Naive B cell (primary cell): ENCODE results near the gene NR5A1. TPM values are rescaled to one million over a fixed set of nuclear protein-coding genes. Genes with fewer than 3 reads are reported as not detected.

Experiments used
- ATAC-seq, 2 donors: fragments of 150-1000 bp; cut with Tn5 transposase; 2 replicates each; pipeline ENCODE4 v1.10.0; 2021; ENCODE audit warnings: low read depth in 2 of 2, mild to moderate bottlenecking in 2 of 2, moderate library complexity in 2 of 2
- DNase-seq: peaks from one replicate; pipeline ENCODE4 v3.0.0; 2022
- H3K27ac Mint-ChIP-seq, 6 donors: one replicate each; pipeline ENCODE4 v1.8.0; 2020 to 2022; ENCODE audit warnings: mild to moderate bottlenecking in 6 of 6, mixed read lengths in 6 of 6, moderate library complexity in 5 of 6, inconsistent platforms in 2 of 6
- H3K27me3 Mint-ChIP-seq, 3 donors: one replicate each; pipeline ENCODE4 v1.8.0; 2021 to 2022; ENCODE audit warnings: mixed read lengths in 3 of 3, mild to moderate bottlenecking in 1 of 3
- H3K36me3 Mint-ChIP-seq, 2 donors: one replicate each; pipeline ENCODE4 v1.8.0; 2020 to 2022; ENCODE audit warnings: mixed read lengths in 2 of 2, inconsistent platforms in 1 of 2, mild to moderate bottlenecking in 1 of 2
- H3K4me1 Mint-ChIP-seq, 3 donors: one replicate each; pipeline ENCODE4 v1.8.0; 2020 to 2022; ENCODE audit warnings: mixed read lengths in 3 of 3, inconsistent platforms in 1 of 3, mild to moderate bottlenecking in 1 of 3, moderate library complexity in 1 of 3
- H3K4me3 Mint-ChIP-seq, 8 donors: one replicate each; pipeline ENCODE4 v1.8.0; 2020 to 2022; ENCODE audit warnings: mild to moderate bottlenecking in 8 of 8, mixed read lengths in 8 of 8, moderate library complexity in 8 of 8, inconsistent platforms in 2 of 8
- H3K9me3 Mint-ChIP-seq, 7 donors: one replicate each; pipeline ENCODE4 v1.8.0; 2020 to 2022; ENCODE audit warnings: mixed read lengths in 7 of 7, mild to moderate bottlenecking in 5 of 7, inconsistent platforms in 2 of 7, moderate library complexity in 1 of 7
- polyA plus RNA-seq, 6 donors: library from polyadenylated mRNA; unstranded; fragments of 300-500 nt; fragmentation: Illumina TruSeq; gene quantifications; one replicate each; pipeline ENCODE4 v1.2.3, GENCODE V29; 2021; ENCODE audit warnings: low read depth in 6 of 6

The NR5A1 gene
- polyA plus RNA-seq, 6 donors from 2014 or later = not detected

DNA sequence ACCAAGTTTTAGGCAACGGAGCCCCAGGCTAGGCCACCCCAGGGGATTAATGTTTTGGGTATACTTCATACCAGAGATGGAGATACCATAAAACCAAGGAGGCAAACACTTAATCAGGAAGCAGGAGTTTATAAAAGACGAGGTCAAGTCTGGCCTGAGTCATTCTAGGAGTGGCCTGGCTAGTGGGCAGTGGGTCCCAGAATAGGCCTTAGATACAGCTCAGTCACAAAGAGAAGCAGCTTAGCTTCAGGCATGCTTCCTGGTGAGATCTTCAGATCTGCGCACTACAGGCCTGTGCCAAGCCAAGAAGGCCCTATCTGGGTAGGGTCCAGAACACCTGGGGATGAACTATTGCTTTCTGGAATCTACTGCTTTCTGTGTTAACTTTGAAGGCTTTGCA, 20.6 kb upstream of the NR5A1 start:
- no peak for DNase-seq
- no peak overlapping the region for H3K4me3 Mint-ChIP-seq
- H3K27me3 Mint-ChIP-seq = no peaks in the 10 kb centered on the region
- no peaks in the 10 kb centered on the region for H3K4me1 Mint-ChIP-seq
- no peak for ATAC-seq
- H3K9me3 Mint-ChIP-seq = no peaks in the 10 kb centered on the region
- no peak overlapping the region for H3K27ac Mint-ChIP-seq
- no peaks in the 10 kb centered on the region for H3K36me3 Mint-ChIP-seq

DNA sequence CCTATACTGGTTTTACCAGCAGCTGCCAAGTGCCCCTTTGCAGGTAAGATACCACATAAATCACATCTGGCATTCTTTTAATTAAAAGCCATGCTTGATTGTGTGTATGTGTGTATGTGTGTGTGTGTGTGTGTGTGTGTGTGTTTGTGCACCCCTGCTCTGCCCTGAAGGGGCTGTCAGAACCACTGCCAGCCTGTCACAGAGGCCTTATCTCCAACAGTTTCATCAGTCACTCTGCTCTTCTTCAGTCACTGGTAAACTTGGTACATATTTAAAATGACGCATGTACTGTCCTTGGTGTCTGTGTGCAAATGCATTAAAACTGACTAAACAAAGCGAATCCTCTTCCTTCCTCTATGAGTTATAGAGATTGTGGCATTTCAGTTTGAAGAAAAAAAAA, 19.0 kb upstream of the NR5A1 start:
- Mint-ChIP-seq H3K4me3 (no peak overlapping the region), H3K36me3 (no peaks in the 10 kb centered on the region), H3K27ac (no peak overlapping the region), H3K27me3 (no peaks in the 10 kb centered on the region), H3K9me3 (no peaks in the 10 kb centered on the region), H3K4me1 (no peaks in the 10 kb centered on the region)
- ATAC-seq (no peak), DNase-seq (no peak)

DNA sequence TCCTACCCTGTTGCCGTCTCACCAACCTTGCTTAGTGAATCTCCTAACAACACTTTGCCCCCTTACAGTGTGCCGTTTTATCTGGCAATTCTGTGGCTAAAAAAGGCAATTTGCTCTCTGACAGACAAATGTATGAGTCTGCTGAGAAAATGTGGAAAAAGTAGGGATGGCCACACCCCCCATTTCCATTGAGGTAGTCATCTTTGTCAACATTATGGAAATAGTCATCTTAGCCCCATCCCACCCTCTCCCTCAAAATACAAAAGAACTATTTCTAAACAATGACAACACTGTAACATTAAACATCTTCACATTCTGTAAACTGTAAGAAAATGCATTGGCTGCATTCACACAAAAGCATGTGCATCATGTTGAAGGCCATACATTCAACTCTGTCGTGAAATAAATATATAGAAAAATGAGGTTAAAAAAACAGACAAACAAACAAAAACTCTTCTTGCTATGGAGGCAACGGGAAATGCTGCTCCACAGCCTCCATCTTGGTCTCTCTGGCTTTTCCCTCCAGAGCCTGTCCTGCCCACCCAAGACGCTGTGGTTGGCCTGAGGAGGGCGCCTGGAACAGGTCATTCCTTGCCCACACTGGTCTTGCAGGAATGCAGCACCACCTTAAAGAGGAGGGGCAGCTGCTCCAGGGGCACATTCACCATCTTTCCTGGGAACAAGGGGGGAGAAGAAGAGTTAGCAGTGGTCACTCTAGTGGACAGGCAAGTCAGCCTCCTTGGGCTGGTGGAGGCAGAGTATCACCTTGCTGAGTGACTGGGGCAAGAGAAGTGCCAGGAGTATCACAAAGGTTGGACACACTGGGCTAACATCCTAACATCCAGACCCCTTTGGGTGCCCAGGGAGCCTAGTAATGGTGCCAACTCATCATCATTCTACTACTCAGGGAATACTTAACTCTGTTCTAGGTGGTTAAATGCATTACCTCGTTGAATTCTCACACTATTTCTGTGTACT, 15.2 kb upstream of the NR5A1 start:
- peaks cover 0 to 3% of the 10 kb centered on the region in 2 donors for H3K36me3 Mint-ChIP-seq
- no peaks in the 10 kb centered on the region for H3K9me3 Mint-ChIP-seq
- H3K4me1 Mint-ChIP-seq = no peaks in the 10 kb centered on the region
- ATAC-seq (no peak), DNase-seq (no peak)
- no peaks in the 10 kb centered on the region for H3K27me3 Mint-ChIP-seq
- H3K4me3 Mint-ChIP-seq = no peak overlapping the region
- no peak overlapping the region for H3K27ac Mint-ChIP-seq

DNA sequence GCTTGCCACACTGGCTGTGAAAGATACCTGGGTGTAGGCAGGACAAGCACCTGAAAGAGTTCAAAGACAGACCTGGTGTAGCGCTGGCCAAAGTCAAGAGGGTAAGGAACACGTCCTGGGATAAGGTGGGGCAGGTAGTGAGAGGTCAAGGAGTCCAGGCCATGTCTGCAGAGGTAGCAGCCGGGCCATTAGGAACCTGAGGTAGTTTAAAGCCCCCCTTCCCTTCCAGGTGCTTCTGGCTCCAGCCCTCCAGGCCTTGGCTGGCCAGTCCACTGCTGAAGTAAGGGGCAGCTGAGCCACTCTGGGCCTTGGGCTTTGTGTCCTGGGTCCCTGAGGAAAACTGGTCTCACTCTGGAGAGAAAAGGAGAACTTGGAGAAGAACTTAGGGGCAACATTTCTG, 13.9 kb upstream of the NR5A1 start:
- no peaks in the 10 kb centered on the region for H3K27me3 Mint-ChIP-seq
- H3K27ac Mint-ChIP-seq = no peak overlapping the region
- no peaks in the 10 kb centered on the region for H3K4me1 Mint-ChIP-seq
- ATAC-seq (no peak), DNase-seq (no peak)
- H3K4me3 Mint-ChIP-seq = no peak overlapping the region
- H3K36me3 Mint-ChIP-seq = peaks cover 0 to 3% of the 10 kb centered on the region in 2 donors
- H3K9me3 Mint-ChIP-seq = no peaks in the 10 kb centered on the region

DNA sequence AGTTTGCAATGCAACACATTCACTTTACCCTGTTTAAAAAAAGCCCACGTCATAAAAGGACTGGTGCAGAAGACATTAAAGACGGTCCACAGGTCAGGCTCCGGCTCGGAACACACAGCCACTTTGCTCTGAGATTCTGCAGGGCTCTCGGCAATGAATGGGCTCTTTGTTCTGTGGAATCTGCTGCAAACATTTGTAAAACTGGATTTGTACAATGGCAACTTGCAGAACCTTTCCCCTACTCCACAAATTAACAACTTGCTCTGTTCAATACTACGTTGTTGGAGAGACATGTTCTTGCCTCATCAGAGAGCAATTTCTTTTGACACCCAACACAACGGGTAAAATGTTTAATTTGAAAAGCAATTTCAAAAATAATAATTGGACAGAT, 13.0 kb upstream of the NR5A1 start:
- Mint-ChIP-seq H3K4me3 (no peak overlapping the region), H3K9me3 (no peaks in the 10 kb centered on the region), H3K27ac (no peak overlapping the region), H3K4me1 (no peaks in the 10 kb centered on the region), H3K27me3 (no peaks in the 10 kb centered on the region), H3K36me3 (peaks cover 0 to 3% of the 10 kb centered on the region in 2 donors)
- DNase-seq = no peak
- no peak for ATAC-seq

DNA sequence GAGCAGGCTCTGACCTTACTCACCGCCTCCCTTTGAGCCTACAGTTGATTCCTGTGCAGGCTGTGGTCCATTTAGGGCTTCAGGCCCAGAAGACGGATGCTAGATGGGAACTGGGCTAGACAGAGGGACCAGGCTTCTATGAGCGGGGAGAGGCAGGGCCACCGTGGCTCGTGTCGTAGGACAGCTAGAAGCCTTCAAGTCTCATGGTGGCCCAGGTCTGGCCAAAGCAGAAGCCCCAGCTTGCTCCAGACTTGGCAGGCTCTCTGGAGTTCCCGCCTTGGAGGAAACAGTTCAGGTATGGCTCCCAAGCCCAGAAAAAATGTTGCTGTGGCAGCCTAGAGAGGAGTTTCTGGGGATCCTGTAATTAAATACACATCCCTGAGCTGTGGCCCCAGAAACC, 10.9 kb upstream of the NR5A1 start:
- peaks cover 0 to 2% (median 0%) of the 10 kb centered on the region in 3 donors for H3K4me1 Mint-ChIP-seq
- no peak overlapping the region for H3K27ac Mint-ChIP-seq
- peaks cover 0 to 3% of the 10 kb centered on the region in 2 donors for H3K36me3 Mint-ChIP-seq

DNA sequence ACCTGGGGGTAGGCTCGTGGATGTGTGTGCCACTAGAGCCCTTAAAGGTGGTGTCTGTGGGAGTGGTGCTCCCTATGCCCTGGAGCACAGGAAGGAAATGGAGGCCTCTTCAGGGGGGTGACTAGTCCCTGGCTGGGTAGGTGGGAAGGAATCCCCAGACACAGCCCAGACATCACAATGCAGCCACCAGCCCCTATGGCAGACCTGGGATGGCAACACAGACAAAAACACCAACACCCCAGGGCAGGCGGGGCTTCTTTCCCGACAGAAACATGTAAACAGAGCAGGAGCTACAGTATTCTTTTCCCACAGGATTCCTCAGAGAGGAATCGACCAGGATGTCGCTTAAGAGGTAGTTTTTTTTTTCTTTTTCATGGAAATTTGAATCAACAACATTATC, 10.4 kb upstream of the NR5A1 start:
- Mint-ChIP-seq H3K27me3 (peaks cover 4 to 8% (median 6%) of the 10 kb centered on the region in 3 donors), H3K27ac (peak overlapping the region in 1 of 6 donors; percentile 45), H3K4me3 (no peak overlapping the region), H3K36me3 (peaks cover 0 to 3% of the 10 kb centered on the region in 2 donors), H3K9me3 (no peaks in the 10 kb centered on the region), H3K4me1 (peaks cover 0 to 4% (median 0%) of the 10 kb centered on the region in 3 donors)
- ATAC-seq (no peak), DNase-seq (no peak)

More for the DNA sequence above, 10.9 kb upstream of the NR5A1 start:
- no peak for ATAC-seq
- Mint-ChIP-seq H3K27me3 (peaks cover 2 to 4% (median 3%) of the 10 kb centered on the region in 3 donors), H3K4me3 (no peak overlapping the region), H3K9me3 (no peaks in the 10 kb centered on the region)
- DNase-seq = no peak

DNA sequence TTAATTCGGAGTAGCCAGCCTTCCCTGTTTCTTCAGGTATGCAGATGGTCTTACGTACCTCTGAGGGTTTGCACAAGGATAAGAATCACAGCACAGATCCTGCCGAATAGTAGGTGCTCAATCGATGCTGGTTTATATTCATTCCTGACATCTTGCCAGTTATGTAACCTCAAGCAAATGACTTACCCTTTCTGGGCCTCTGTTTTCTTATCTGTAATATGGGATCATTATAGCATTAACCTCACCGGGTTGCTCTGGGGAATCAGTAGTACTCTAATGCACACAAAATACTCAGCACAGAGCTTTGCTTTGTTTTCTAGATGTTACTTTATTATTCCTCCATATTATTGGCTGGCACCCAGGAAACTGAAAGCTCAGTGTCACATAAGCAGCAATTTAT, 7.7 kb upstream of the NR5A1 start:
- Mint-ChIP-seq H3K27me3 (peaks cover 4 to 32% (median 26%) of the 10 kb centered on the region in 3 donors), H3K4me1 (peaks cover 2 to 9% (median 7%) of the 10 kb centered on the region in 3 donors), H3K27ac (no peak overlapping the region), H3K9me3 (no peaks in the 10 kb centered on the region), H3K36me3 (no peaks in the 10 kb centered on the region), H3K4me3 (no peak overlapping the region)
- ATAC-seq (no peak), DNase-seq (no peak)

DNA sequence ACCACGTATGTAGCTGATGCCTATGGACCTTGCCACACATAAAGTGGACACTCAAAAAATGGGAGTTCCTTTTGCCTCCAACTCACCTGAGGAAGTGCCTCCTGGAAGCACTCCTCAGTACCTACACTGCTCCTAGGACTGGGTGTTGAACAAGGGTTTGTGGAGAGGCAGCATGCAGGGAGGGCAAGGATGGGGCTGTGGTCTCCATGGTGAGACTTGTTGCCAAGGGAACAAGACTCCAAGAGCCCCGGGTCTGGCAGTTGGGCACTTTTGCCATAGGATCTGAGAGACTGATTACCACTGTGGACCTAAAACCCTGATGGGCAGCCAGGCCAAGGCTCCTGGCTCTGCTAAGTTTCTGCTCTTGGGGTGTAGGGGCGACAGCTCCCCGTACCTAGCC, 6.9 kb upstream of the NR5A1 start:
- Mint-ChIP-seq H3K4me1 (peaks cover 2 to 9% (median 7%) of the 10 kb centered on the region in 3 donors), H3K36me3 (no peaks in the 10 kb centered on the region), H3K27me3 (peaks cover 4 to 32% (median 26%) of the 10 kb centered on the region in 3 donors), H3K4me3 (no peak overlapping the region), H3K27ac (no peak overlapping the region), H3K9me3 (no peaks in the 10 kb centered on the region)
- no peak for DNase-seq
- no peak for ATAC-seq

DNA sequence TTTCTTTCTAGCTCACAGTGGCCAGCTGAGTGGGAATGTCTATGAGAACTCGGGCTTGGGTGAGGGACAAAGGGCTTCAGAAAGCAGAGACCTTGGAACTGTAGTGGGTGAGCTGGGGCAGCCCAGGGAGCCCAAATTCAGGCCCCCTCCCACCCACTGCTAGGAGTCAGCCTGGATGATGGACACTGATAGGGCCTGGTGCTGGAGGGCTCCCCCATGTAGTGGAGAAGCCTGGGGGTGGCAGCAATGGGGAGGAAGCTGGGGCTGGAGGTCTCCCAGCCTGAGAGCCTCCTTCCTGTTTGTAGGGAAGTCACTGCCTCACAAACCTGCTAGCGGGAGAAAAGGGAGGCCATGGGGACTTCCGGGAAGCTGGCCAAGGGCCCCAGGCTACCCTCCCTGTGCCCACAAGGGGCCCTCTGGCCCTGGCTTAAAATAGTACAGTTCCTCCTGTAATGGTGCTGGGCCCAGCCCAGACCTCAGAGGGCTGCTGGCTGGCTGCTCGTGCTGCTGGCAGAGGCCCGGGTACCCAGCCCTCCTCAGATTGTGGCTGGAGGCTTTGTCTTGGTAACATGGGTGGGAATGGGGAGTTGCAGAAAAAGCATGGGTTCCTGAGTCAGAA, 6.3 kb upstream of the NR5A1 start:
- H3K4me3 Mint-ChIP-seq = no peak overlapping the region
- H3K9me3 Mint-ChIP-seq = no peaks in the 10 kb centered on the region
- peaks cover 4 to 32% (median 26%) of the 10 kb centered on the region in 3 donors for H3K27me3 Mint-ChIP-seq
- ATAC-seq (no peak), DNase-seq (no peak)
- no peaks in the 10 kb centered on the region for H3K36me3 Mint-ChIP-seq
- H3K4me1 Mint-ChIP-seq = peaks cover 2 to 9% (median 7%) of the 10 kb centered on the region in 3 donors
- no peak overlapping the region for H3K27ac Mint-ChIP-seq

DNA sequence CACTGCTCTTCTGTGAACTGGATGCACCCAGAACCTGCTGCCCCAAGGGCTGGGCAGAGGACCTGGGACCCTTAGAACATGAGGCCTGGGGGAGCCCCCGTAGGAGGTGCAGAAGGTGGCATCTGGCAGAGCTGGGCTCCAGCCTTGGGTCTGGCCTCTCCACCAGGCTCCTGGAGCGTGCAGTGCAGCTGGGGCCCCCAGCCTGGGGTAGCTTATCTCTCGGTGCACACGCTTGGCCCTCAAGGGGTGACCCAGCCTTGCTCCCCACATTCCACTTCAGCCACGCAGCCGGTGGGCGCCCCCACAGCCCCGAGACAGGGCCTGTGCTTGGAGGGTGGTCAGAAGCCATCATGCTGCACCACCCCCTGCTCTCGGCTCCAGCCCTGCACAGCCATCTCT, 5.6 kb upstream of the NR5A1 start:
- DNase-seq (no peak), ATAC-seq (no peak)
- H3K27me3 Mint-ChIP-seq = peaks cover 4 to 32% (median 26%) of the 10 kb centered on the region in 3 donors
- no peaks in the 10 kb centered on the region for H3K36me3 Mint-ChIP-seq
- no peak overlapping the region for H3K4me3 Mint-ChIP-seq
- H3K4me1 Mint-ChIP-seq = peaks cover 2 to 9% (median 7%) of the 10 kb centered on the region in 3 donors
- H3K27ac Mint-ChIP-seq = no peak overlapping the region
- no peaks in the 10 kb centered on the region for H3K9me3 Mint-ChIP-seq

DNA sequence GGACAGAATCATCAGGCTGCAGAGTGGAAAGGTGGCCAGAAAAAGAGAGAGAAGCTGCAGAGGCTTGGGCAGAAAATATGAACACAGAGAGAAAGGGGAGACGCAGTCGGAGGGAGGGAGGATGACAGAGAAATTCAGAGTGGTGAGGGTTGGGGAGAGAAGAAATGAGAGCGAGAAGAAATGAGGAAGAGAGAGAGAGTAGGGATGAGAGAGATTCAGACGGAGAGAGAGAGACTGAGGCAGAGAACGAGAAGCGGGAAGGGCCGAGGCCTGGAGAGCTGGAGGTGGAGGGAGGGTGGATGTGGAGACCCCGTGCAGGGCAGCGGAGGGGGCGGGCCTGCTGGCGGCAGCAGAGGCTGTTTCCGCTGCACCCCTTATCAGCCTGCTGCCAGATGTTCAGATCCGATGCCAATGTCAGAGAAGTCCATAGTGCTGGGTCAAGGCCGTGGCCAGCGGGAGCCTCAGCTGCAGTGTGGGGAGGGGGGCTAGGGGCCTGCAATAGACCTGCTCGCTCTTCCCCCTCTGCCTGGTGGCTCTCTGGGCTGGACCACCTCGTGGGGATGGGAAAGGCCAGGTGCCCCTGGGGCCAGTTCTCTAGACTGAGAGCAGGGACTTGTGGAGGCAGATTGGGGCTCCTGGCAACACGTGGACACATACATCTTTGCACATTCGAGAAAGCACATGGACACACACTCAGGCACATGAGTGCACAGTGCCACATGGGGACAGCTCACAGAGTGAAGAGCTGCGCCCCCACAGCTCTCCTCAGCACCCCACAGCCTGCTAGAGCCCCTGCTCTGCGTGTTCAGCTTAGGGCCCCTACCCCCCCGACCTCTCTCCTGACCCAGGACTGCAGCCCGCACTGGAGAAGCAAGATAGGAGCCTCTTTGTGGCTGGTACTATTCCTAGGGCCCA, 4.9 kb upstream of the NR5A1 start:
- H3K27me3 Mint-ChIP-seq = peaks cover 4 to 32% (median 30%) of the 10 kb centered on the region in 3 donors
- no peak for ATAC-seq
- H3K36me3 Mint-ChIP-seq = no peaks in the 10 kb centered on the region
- no peak for DNase-seq
- no peaks in the 10 kb centered on the region for H3K9me3 Mint-ChIP-seq
- H3K4me1 Mint-ChIP-seq = peaks cover 2 to 9% (median 7%) of the 10 kb centered on the region in 3 donors
- H3K4me3 Mint-ChIP-seq = peak overlapping the region in 1 of 8 donors; percentile 43
- no peak overlapping the region for H3K27ac Mint-ChIP-seq

DNA sequence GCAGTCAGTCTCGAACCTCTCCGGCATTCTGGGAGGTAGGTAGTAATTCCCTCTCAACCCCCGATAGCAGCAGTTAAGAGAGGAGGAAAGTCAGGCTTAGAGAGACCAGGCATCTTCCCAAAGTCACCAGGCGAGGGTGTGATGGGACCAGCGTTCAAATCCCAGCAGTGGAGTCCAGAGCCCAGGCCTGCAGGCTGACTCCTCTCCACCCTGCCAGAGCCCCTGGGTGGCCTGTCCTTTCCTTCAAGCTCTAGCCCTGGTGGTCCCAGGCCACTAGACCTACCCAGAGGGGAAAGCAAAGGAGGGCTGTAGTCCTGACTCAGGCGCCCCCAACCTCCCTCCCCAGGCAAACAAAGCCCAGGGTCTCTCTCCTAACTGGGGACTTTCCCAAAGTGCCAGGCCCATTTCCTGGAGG, 4.2 kb upstream of the NR5A1 start:
- ATAC-seq (no peak), DNase-seq (no peak)
- Mint-ChIP-seq H3K4me3 (no peak overlapping the region), H3K27ac (no peak overlapping the region), H3K36me3 (no peaks in the 10 kb centered on the region), H3K4me1 (peaks cover 2 to 9% (median 7%) of the 10 kb centered on the region in 3 donors), H3K27me3 (peaks cover 4 to 39% (median 36%) of the 10 kb centered on the region in 3 donors), H3K9me3 (no peaks in the 10 kb centered on the region)
